GM21528 (cell line): ENCODE data around the gene MCM6.

Experiments used
- ATAC-seq: cut with Tn5 transposase; IDR thresholded peaks from one replicate; pipeline ENCODE4 v1.9.1; 2021; ENCODE audit warnings: mild to moderate bottlenecking, moderate library complexity; ENCODE audit not compliant: unreplicated experiment, low FRiP score

Gene MCM6

GRCh38 chr2:135792401-135793150, 83.7 kb downstream of the MCM6 start:
- no peak for ATAC-seq

DNA sequence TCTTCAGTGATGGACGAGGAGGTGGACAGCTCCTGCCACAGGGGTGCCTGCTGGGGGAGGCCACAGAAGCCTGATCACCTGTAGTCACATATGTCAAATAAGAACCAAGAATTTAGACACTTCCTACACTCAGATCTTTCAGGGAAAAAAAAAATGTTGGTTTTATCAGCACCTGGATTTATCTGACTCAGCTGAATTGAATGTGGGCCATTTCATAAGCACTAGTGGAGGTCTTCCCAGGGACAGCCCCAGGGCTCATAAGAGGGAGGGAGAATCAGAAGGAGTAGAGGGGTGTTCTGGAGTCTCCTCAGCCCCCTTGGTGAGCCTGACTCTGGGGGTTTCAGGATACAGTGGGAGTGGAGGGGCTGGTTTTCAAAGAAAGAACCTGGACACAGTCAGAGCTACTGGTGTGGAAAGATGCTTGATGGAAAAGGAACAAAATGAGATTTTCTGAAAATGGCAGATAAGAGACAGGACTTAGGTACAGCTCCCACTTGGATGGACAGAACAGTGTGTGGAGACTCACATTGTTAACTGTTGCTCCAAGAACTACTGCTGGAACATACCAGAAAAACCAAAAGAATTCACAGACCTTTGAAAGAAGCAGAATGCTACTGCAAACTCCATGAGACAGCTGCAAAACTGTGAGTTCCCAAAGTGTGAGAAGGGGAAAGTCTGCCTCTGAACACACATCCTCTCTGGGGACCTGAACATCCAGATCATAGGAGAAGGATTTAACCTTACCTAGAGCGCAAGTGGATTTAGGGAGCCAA, 84.6 kb downstream of the MCM6 start:
- no peak for ATAC-seq

DNA sequence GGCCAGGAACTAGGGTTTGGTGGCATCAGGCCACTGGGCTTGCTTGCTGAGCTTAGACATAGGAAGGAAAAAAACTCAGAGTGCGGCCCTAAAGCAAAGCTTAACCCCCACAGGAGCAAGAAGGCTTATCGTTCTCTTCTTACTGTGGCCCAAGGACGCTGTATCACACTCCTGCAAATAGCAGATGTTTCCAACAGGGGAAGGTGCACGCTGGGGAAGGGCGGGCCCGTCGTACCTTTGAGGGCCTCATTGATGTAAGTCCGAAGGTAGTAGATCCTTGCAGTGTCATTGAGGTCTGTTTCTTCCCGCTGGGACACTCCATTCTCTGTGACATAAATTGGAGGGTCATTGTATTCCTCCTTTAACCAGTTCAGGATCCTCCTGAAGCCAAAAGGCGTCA, 85.8 kb downstream of the MCM6 start:
- no peak for ATAC-seq
